HCT116 (cell line): ENCODE results near the gene NINJ1. TPM values are rescaled to one million over a fixed set of nuclear protein-coding genes. Genes with fewer than 3 reads are reported as not detected.

Source experiments
- ATAC-seq: fragments of 200-7000 bp; cut with Tn5 transposase; 2 replicates; pipeline ENCODE4 v1.9.1; 2020; ENCODE audit warnings: mild to moderate bottlenecking, moderate library complexity
- BruUV-seq: library from RNA; stranded (reverse); fragments of 400-500 nt; replicated peaks from 2 replicates; lab custom pipeline; 2021; lab: Mats Ljungman, UMichigan
- CTCF ChIA-PET: fragments of 300-600 bp; sonication (Branson Sonifier 250); formaldehyde crosslinking; loops from one replicate; lab custom pipeline; 2021; ENCODE audit warnings: antibody characterized with exemption; lab: Charles Lee
- POLR2A ChIA-PET: fragments of 300-600, 350-600 bp; sonication (Branson Sonifier 250); formaldehyde crosslinking; loops from one replicate; lab custom pipeline; 2021; ENCODE audit warnings: antibody characterized with exemption; lab: Charles Lee
- RAD21 ChIA-PET, 2 experiments: fragments of 300-600 bp; sonication (Branson Sonifier 250); formaldehyde crosslinking; loops; one replicate each; lab custom pipeline; 2023; ENCODE audit warnings: low total read pairs in 2 of 2; ENCODE audit not compliant: uncharacterized antibody in 2 of 2, unreplicated experiment in 2 of 2, low non-redundant PET in 1 of 2; lab: Charles Lee
- DNase-seq: peaks from one replicate; pipeline ENCODE4 v3.0.0-alpha.2; 2010; ENCODE audit warnings: low read depth, low spot score
- H2AFZ ChIP-seq: fragments of 200-600 bp; shearing (Covaris generic), sonication (generic); 2 replicates; pipeline ENCODE4 v1.6.1; 2017; ENCODE audit warnings: low read depth, mixed run types, mixed read lengths, antibody characterized with exemption, low read length; ENCODE audit not compliant: poor library complexity, severe bottlenecking
- H3K27ac ChIP-seq: 2 replicates; pipeline ENCODE4 v1.5.1; 2012; ENCODE audit warnings: low read depth, low read length
- H3K27me3 ChIP-seq: fragments of 200-600 bp; sonication (generic); 2 replicates; pipeline ENCODE4 v1.6.1; 2016; ENCODE audit warnings: mixed run types, low read length, mixed read lengths; ENCODE audit not compliant: insufficient read depth
- H3K36me3 ChIP-seq, 2 experiments: fragments of 200-500 bp in 1 of 2; fragments of 200-600 bp in 1 of 2; sonication (Bioruptor generic) in 1 of 2; sonication (generic) in 1 of 2; 2 replicates each; pipeline versions ENCODE4 v1.5.1 to v1.6.1; 2014 to 2016; ENCODE audit warnings: low read length in 2 of 2, inconsistent platforms in 1 of 2, mixed read lengths in 1 of 2, mixed run types in 1 of 2; ENCODE audit not compliant: insufficient read depth in 2 of 2, control insufficient read depth in 1 of 2
- H3K4me1 ChIP-seq, 2 experiments: fragments of 200-600 bp in 1 of 2; sonication (generic) in 1 of 2; 2 replicates each; pipeline versions ENCODE4 v1.5.1 to v1.6.1; 2012 to 2017; ENCODE audit warnings: low read length in 2 of 2, inconsistent platforms in 1 of 2, mild to moderate bottlenecking in 1 of 2, mixed read lengths in 1 of 2, mixed run types in 1 of 2, moderate library complexity in 1 of 2; ENCODE audit not compliant: insufficient read depth in 2 of 2, control insufficient read depth in 1 of 2
- H3K4me2 ChIP-seq: fragments of 200-600 bp; sonication (generic); 2 replicates; pipeline ENCODE4 v1.6.1; 2017; ENCODE audit warnings: mixed run types, low read length, mixed read lengths
- H3K4me3 ChIP-seq, 2 experiments: fragments of 200-600 bp in 1 of 2; sonication (generic) in 1 of 2; replicated peaks in 1 of 2; 2 replicates each; pipeline ENCODE4 v1.5.1; 2011 to 2016; ENCODE audit warnings: low read length in 2 of 2, control low read depth in 1 of 2, low read depth in 1 of 2, mild to moderate bottlenecking in 1 of 2, mixed read lengths in 1 of 2, mixed run types in 1 of 2
- H3K79me2 ChIP-seq: fragments of 200-600 bp; sonication (generic); 2 replicates; pipeline ENCODE4 v1.6.1; 2017; ENCODE audit warnings: mild to moderate bottlenecking, mixed run types, low read length, moderate library complexity, mixed read lengths; ENCODE audit not compliant: insufficient read depth
- H3K9ac ChIP-seq: fragments of 200-600 bp; sonication (generic); 2 replicates; pipeline ENCODE4 v1.6.1; 2016; ENCODE audit warnings: low read length, mixed read lengths
- H3K9me2 ChIP-seq: fragments of 200-600 bp; sonication (generic), shearing (Covaris generic); 2 replicates; pipeline ENCODE4 v1.6.1; 2017; ENCODE audit warnings: mixed run types, mild to moderate bottlenecking, moderate library complexity; ENCODE audit not compliant: insufficient read depth
- H3K9me3 ChIP-seq, 2 experiments: fragments of 200-500 bp in 1 of 2; fragments of 200-600 bp in 1 of 2; sonication (Bioruptor generic) in 1 of 2; sonication (generic) in 1 of 2; 2 replicates each; pipeline ENCODE4 v1.6.1; 2014 to 2017; ENCODE audit warnings: low read length in 2 of 2, mixed read lengths in 2 of 2, inconsistent platforms in 1 of 2, low read depth in 1 of 2, mild to moderate bottlenecking in 1 of 2, mixed run types in 1 of 2, moderate library complexity in 1 of 2; ENCODE audit not compliant: control insufficient read depth in 1 of 2, insufficient read depth in 1 of 2
- H4K20me1 ChIP-seq: fragments of 200-600 bp; sonication (generic), shearing (Covaris generic); 2 replicates; pipeline ENCODE4 v1.6.1; 2017; ENCODE audit warnings: mixed run types, mild to moderate bottlenecking, moderate library complexity; ENCODE audit not compliant: insufficient read depth
- EGR1 ChIP-seq: IDR thresholded peaks from 2 replicates; pipeline ENCODE4 v1.6.1; 2012; ENCODE audit warnings: low read depth
- ELF1 ChIP-seq: IDR thresholded peaks from 2 replicates; pipeline ENCODE4 v1.6.1; 2012; ENCODE audit warnings: low read depth, borderline replicate concordance
- EZH2 ChIP-seq: fragments of 200-600 bp; sonication (generic); IDR thresholded peaks from 2 replicates; pipeline ENCODE4 v1.6.1; 2017; ENCODE audit warnings: antibody characterized with exemption, mixed run types
- JUND ChIP-seq: IDR thresholded peaks from 2 replicates; pipeline ENCODE4 v1.6.1; 2012
- POLR2A ChIP-seq: IDR thresholded peaks from 2 replicates; pipeline ENCODE4 v1.7.0; 2011; ENCODE audit warnings: borderline replicate concordance; ENCODE audit not compliant: insufficient read depth, insufficient read length; ENCODE audit errors: extremely low read depth
- RAD21 ChIP-seq: IDR thresholded peaks from 2 replicates; pipeline ENCODE4 v1.6.1; 2012; ENCODE audit warnings: low read depth, mild to moderate bottlenecking
- REST ChIP-seq: IDR thresholded peaks from 2 replicates; pipeline ENCODE4 v1.6.1; 2012; ENCODE audit warnings: low read depth
- SP1 ChIP-seq: IDR thresholded peaks from 2 replicates; pipeline ENCODE4 v1.6.1; 2012; ENCODE audit warnings: low read depth
- SRF ChIP-seq: IDR thresholded peaks from 2 replicates; pipeline ENCODE4 v1.6.1; 2012; ENCODE audit warnings: low read depth
- TCF7L2 ChIP-seq: IDR thresholded peaks from 2 replicates; pipeline ENCODE4 v1.7.0; 2011; ENCODE audit warnings: borderline replicate concordance, inconsistent platforms; ENCODE audit not compliant: insufficient read depth, insufficient read length; ENCODE audit errors: extremely low read depth
- ZBTB33 ChIP-seq: IDR thresholded peaks from 2 replicates; pipeline ENCODE4 v1.6.1; 2011; ENCODE audit warnings: mild to moderate bottlenecking, low read length, moderate library complexity; ENCODE audit not compliant: insufficient replicate concordance; ENCODE audit errors: extremely low read depth
- ZFX ChIP-seq: fragments of 450-650 bp; IDR thresholded peaks from 2 replicates; pipeline ENCODE4 v1.6.1; 2017
- ZNF274 ChIP-seq: fragments of 200-500 bp; sonication (Bioruptor generic); IDR thresholded peaks from 2 replicates; pipeline ENCODE4 v1.6.1; 2014; ENCODE audit warnings: mild to moderate bottlenecking, low read depth, low read length, inconsistent platforms
- intact Hi-C: fragments of 100-400 bp; cut with micrococcal nuclease; formaldehyde crosslinking; loops from 2 replicates; pipeline ENCODE4 v1.10.0; 2022
- total RNA-seq: library from RNA; stranded (reverse); gene quantifications from one replicate; pipeline ENCODE4 v1.2.1, GENCODE V29; 2021; ENCODE audit not compliant: unreplicated experiment
- TF ChIP-seq, protein P1 (sequence below): IDR thresholded peaks from 2 replicates; pipeline ENCODE4 v1.6.1; 2012

NINJ1 gene
- total RNA-seq, 1 experiment from 2014 or later: 34.4 TPM

- DNase-seq (no peak), ATAC-seq (no peak)
- intact Hi-C loops: no loop called here
- H4K20me1 ChIP-seq: no peaks in the 10 kb centered on the region
- no peak overlapping the region for H3K9ac ChIP-seq
- no peak overlapping the region for H2AFZ ChIP-seq
- POLR2A ChIA-PET: interaction anchor here (1.3 kb wide), 1 partner anchor 8 kb away, joined by 3 read pairs; the partner anchor contains the start of gene NINJ1
- H3K36me3 ChIP-seq: no peaks in the 10 kb centered on the region; a peak in 1 of 4 replicates
- no peaks in the 10 kb centered on the region for H3K27me3 ChIP-seq
- no peak overlapping the region for H3K4me2 ChIP-seq
- BruUV-seq: no TSS peak
- CTCF ChIA-PET: no interaction called here
- H3K4me3 ChIP-seq: no peak overlapping the region
- H3K79me2 ChIP-seq: no peaks in the 10 kb centered on the region; the same call in 1 of the 2 replicates
- no peak overlapping the region for H3K27ac ChIP-seq
- H3K9me2 ChIP-seq: no peaks in the 10 kb centered on the region
- no peaks in the 10 kb centered on the region for H3K9me3 ChIP-seq
- RAD21 ChIA-PET: no interaction called here
- TF ChIP-seq TCF7L2 (no peak), EGR1 (no peak), SP1 (no peak), ZFX (no peak), ZBTB33 (no peak), EZH2 (no peak), SRF (no peak), ZNF274 (no peak), ELF1 (no peak), REST (no peak), RAD21 (no peak), JUND (no peak), POLR2A (no peak)
- TF ChIP-seq, protein P1, sequence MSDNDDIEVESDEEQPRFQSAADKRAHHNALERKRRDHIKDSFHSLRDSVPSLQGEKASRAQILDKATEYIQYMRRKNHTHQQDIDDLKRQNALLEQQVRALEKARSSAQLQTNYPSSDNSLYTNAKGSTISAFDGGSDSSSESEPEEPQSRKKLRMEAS: no peak
- H3K4me1 ChIP-seq: peaks cover 11 to 13% of the 10 kb centered on the region in 2 experiments; a peak in 3 of 4 replicates
These were observed 7.8 kb downstream of the NINJ1 start for GRCh38 chr9:93126151-93126781.
